GM23338 (cell line): ENCODE data around the gene ACP6. TPM values are rescaled to one million over a fixed set of nuclear protein-coding genes. Genes with fewer than 3 reads are reported as not detected.

Experiments
- ATAC-seq: fragments of 200-7000 bp; cut with Tn5 transposase; 3 replicates; pipeline ENCODE4 v1.9.1; 2020
- DNase-seq: peaks from one replicate; pipeline ENCODE4 v3.0.0-alpha.2; 2015; ENCODE audit warnings: low spot score
- H2AFZ ChIP-seq: fragments of 200-600 bp; sonication (generic); 2 replicates; pipeline ENCODE4 v1.8.0; 2016; ENCODE audit warnings: antibody characterized with exemption, mild to moderate bottlenecking, moderate library complexity
- H3F3A ChIP-seq: fragments of 200-600 bp; sonication (generic); replicated peaks from 2 replicates; pipeline ENCODE4 v1.8.0; 2017; ENCODE audit warnings: antibody characterized with exemption, mixed run types, low read depth
- H3K27ac ChIP-seq: fragments of 200-600 bp; sonication (generic); 2 replicates; pipeline ENCODE4 v1.6.1; 2016; ENCODE audit warnings: low read depth
- H3K27me3 ChIP-seq: fragments of 200-600 bp; sonication (generic); 2 replicates; pipeline ENCODE4 v1.8.0; 2016; ENCODE audit warnings: mild to moderate bottlenecking, mixed run types, moderate library complexity; ENCODE audit not compliant: insufficient read depth
- H3K36me3 ChIP-seq: fragments of 200-600 bp; sonication (generic); 2 replicates; pipeline ENCODE4 v1.8.0; 2016; ENCODE audit warnings: mild to moderate bottlenecking; ENCODE audit not compliant: insufficient read depth
- H3K4me1 ChIP-seq: fragments of 200-600 bp; sonication (generic); 2 replicates; pipeline ENCODE4 v1.8.0; 2016; ENCODE audit warnings: mild to moderate bottlenecking, moderate library complexity; ENCODE audit not compliant: insufficient read depth
- H3K4me2 ChIP-seq: fragments of 200-600 bp; sonication (generic); 2 replicates; pipeline ENCODE4 v1.7.1; 2017; ENCODE audit warnings: mixed run types
- H3K4me3 ChIP-seq: fragments of 200-600 bp; sonication (generic); 2 replicates; pipeline ENCODE4 v1.6.1; 2016; ENCODE audit warnings: mixed run types
- H3K79me2 ChIP-seq: fragments of 200-600 bp; sonication (generic); replicated peaks from 2 replicates; pipeline ENCODE4 v1.8.0; 2017; ENCODE audit warnings: mild to moderate bottlenecking; ENCODE audit not compliant: insufficient read depth
- H3K9me2 ChIP-seq: fragments of 200-600 bp; sonication (generic); 2 replicates; pipeline ENCODE4 v1.8.0; 2017; ENCODE audit not compliant: insufficient read depth
- H4K20me1 ChIP-seq: fragments of 200-600 bp; sonication (generic); replicated peaks from 2 replicates; pipeline ENCODE4 v1.8.0; 2017; ENCODE audit warnings: mild to moderate bottlenecking; ENCODE audit not compliant: insufficient read depth
- H3K27ac Mint-ChIP-seq: 2 replicates; pipeline ENCODE4 v1.8.0; 2020; ENCODE audit warnings: inconsistent platforms, mild to moderate bottlenecking, moderate library complexity, mixed read lengths
- H3K27me3 Mint-ChIP-seq: 3 replicates; pipeline ENCODE4 v1.8.0; 2022; ENCODE audit warnings: low read depth, mild to moderate bottlenecking, moderate library complexity, mixed read lengths, inconsistent platforms; ENCODE audit not compliant: insufficient read depth, poor library complexity
- H3K36me3 Mint-ChIP-seq: 3 replicates; pipeline ENCODE4 v1.8.0; 2021; ENCODE audit warnings: low read depth, mild to moderate bottlenecking, inconsistent platforms, moderate library complexity, mixed read lengths
- H3K4me1 Mint-ChIP-seq: 3 replicates; pipeline ENCODE4 v1.8.0; 2020; ENCODE audit warnings: mild to moderate bottlenecking, inconsistent platforms, mixed read lengths
- H3K4me3 Mint-ChIP-seq: 3 replicates; pipeline ENCODE4 v1.8.0; 2021; ENCODE audit warnings: moderate library complexity, mild to moderate bottlenecking, inconsistent platforms, mixed read lengths
- H3K9me3 Mint-ChIP-seq: 3 replicates; pipeline ENCODE4 v1.8.0; 2020; ENCODE audit warnings: moderate library complexity, mild to moderate bottlenecking, inconsistent platforms, mixed read lengths
- CTCF ChIP-seq, 2 experiments: fragments of 200-600 bp in 1 of 2; sonication (generic) in 1 of 2; conservative IDR thresholded peaks; 2 replicates each; pipeline versions ENCODE4 v1.5.1 to v1.6.1; 2016 to 2017; ENCODE audit warnings: antibody characterized with exemption in 2 of 2, low read depth in 2 of 2, mild to moderate bottlenecking in 2 of 2, moderate library complexity in 1 of 2
- ETS1 ChIP-seq: IDR thresholded peaks from 2 replicates; pipeline ENCODE4 v1.6.1; 2016; ENCODE audit warnings: antibody characterized with exemption
- EZH2 ChIP-seq: fragments of 200-600 bp; sonication (generic); IDR thresholded peaks from one replicate; pipeline ENCODE4 v1.8.0; 2017; ENCODE audit warnings: antibody characterized with exemption, mild to moderate bottlenecking, low read depth; ENCODE audit not compliant: unreplicated experiment
- JUNB ChIP-seq: IDR thresholded peaks from one replicate; pipeline ENCODE4 v1.6.1; 2016; ENCODE audit warnings: antibody characterized with exemption; ENCODE audit not compliant: unreplicated experiment
- NANOG ChIP-seq: IDR thresholded peaks from 2 replicates; pipeline ENCODE4 v1.6.1; 2016; ENCODE audit warnings: antibody characterized with exemption, borderline replicate concordance
- POLR2AphosphoS5 ChIP-seq: IDR thresholded peaks from 2 replicates; pipeline ENCODE4 v1.6.1; 2016; ENCODE audit warnings: antibody characterized with exemption, low read depth
- ZNF114 ChIP-seq: fragments of 250-450 bp; sonication (Bioruptor Pico); IDR thresholded peaks from 2 replicates; pipeline ENCODE4 v1.5.0; 2020; ENCODE audit warnings: mild to moderate bottlenecking, moderate library complexity
- polyA plus RNA-seq: library from polyadenylated mRNA; unstranded; fragments of >200 nt; fragmentation: Nextera tagmentation; extraction: Ambion mirVana; gene quantifications from 2 replicates; pipeline ENCODE4 v1.2.1, GENCODE V29; 2016
- total RNA-seq: library from RNA; depleted of rRNA; stranded (reverse); fragments of >200 nt; shearing (Covaris generic); gene quantifications from 2 replicates; pipeline ENCODE4 v1.2.3, GENCODE V29; 2014

ACP6 gene
- total and polyA plus RNA-seq, 2 experiments from 2014 or later = 20.6 to 26.5 TPM

- TF ChIP-seq CTCF (conservative IDR thresholded peaks at IDR 0.05; ENCODE audit: low read depth in 2 of 2) = no peak
- no peak for TF ChIP-seq ZNF114 (CRISPR knock-in tag)
- TF ChIP-seq POLR2AphosphoS5 = no peak
- TF ChIP-seq EZH2 = no peak
- TF ChIP-seq NANOG = no peak
- no peak for TF ChIP-seq JUNB
- no peak for TF ChIP-seq ETS1
These were observed 44.0 kb downstream of the ACP6 start (continued) for GRCh38 chr1:147626291-147626690.

- peaks cover 40% of the 10 kb centered on the region for H3K36me3 Mint-ChIP-seq
- peak; percentile 43 for DNase-seq
- no peak overlapping the region for H3K4me3 ChIP-seq
- H3K27me3 Mint-ChIP-seq = peaks cover 2% of the 10 kb centered on the region
- H3K4me2 ChIP-seq = no peak overlapping the region
- H3K9me2 ChIP-seq = no peaks in the 10 kb centered on the region; the same call in 1 of the 2 replicates
- H3F3A ChIP-seq = no peaks in the 10 kb centered on the region; the same call in 1 of the 2 replicates
- H3K27me3 ChIP-seq = no peaks in the 10 kb centered on the region
- TF ChIP-seq ZNF114 (CRISPR knock-in tag) (no peak), CTCF (conservative IDR thresholded peaks at IDR 0.05; ENCODE audit: low read depth in 2 of 2) (peak in 1 of 2 experiments; percentile 31; a peak in 2 of 4 replicates)
- H3K4me1 Mint-ChIP-seq = peaks cover 29% of the 10 kb centered on the region
- H3K36me3 ChIP-seq = no peaks in the 10 kb centered on the region
- H4K20me1 ChIP-seq = no peaks in the 10 kb centered on the region; the same call in 1 of the 2 replicates
- no peak overlapping the region for H3K4me3 Mint-ChIP-seq
- no peaks in the 10 kb centered on the region for H3K79me2 ChIP-seq
- no peak overlapping the region for H3K27ac ChIP-seq
- H3K4me1 ChIP-seq = peaks cover 21% of the 10 kb centered on the region
- H3K27ac Mint-ChIP-seq = peak overlapping the region; percentile 43
- H2AFZ ChIP-seq = no peak overlapping the region
- ATAC-seq = no peak
- H3K9me3 Mint-ChIP-seq = no peaks in the 10 kb centered on the region; the same call in 2 of the 3 replicates
These were observed 44.8 kb downstream of the ACP6 start for GRCh38 chr1:147625362-147625995.
